ENCODE results near the gene FOXE1. TPM values are rescaled to one million over a fixed set of nuclear protein-coding genes. Genes with fewer than 3 reads are reported as not detected.

The FOXE1 gene
- total RNA-seq, 1 donor: not detected

DNA sequence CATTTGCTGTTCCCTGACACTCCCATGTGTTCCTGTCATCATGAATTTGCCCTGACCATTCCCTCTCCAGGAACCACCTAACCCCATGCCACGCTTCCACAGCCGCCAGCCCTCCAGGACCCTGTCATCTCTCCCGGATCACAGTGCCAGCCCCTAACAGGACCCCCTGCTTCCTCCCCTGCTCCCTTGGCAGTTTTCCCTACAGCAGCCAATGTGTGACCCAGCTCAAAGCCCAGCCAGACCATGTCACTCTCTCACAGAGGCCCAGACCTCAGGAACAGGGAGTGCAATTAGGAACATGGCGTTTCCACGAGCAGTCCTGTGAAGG, 8.1 kb downstream of the FOXE1 start:
- no peak for DNase-seq (ENCODE audit: low read depth in 2 of 3, low spot score in 2 of 3)

DNA sequence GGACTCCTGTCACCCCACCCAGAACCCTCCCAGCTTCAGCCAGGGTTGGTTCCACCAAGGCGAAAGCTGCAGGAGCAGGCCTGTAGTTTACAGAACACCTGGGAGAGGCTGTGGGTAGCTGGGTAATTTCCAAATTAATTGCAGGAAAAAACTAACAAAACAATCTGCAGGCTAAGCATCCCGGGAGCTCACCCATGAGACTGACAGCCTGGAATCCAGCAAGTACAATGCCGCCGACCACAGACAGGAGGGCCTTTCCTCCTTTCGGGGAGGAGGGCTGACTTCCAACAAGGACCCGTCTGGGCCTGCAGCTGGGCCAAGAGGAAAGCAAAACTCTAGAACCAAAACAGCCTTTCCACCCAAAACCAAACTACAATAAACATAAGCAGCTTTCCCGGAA, 10.3 kb downstream of the FOXE1 start:
- DNase-seq (ENCODE audit: low read depth in 2 of 3, low spot score in 2 of 3): no peak

DNA sequence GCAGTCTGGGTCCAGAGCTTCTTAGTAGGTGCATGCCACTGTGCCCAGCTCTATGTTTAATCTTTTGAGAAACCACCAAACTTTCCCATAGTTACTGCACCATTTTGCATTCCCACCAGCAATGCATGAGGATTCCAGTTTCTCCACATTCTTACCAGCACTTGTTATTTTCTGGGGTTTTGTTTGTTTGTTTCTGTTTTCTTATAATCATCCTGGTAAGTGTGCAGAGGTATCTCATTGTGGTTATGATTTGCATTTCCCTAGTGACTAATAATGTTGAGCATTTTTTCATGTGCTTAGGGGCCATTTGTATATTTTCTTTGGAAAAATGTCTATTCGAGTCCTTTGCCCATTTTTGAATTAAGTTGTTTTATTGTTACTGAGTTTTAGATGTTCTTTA, 11.4 kb downstream of the FOXE1 start:
- no peak for DNase-seq (ENCODE audit: low read depth in 2 of 3, low spot score in 2 of 3)

DNA sequence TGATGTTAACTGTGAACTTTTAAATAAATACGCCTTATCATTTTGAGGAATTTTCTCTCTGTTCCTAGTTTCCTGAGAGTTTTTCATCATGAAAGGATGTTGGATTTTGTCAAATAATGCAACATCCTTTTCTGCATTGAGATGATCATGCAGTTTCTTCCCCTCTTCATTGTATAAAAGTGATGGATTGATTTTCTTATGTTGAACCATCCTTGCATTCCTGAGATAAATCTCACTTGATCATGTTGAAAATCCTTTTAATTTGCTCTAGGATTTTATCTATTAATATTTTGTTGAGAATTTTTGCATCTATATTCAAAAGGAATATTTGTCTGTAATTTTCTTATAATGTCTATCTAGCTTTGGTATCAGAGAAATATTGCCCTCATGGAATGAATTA, 13.3 kb downstream of the FOXE1 start:
- no peak for DNase-seq (ENCODE audit: low read depth in 2 of 3, low spot score in 2 of 3)

DNA sequence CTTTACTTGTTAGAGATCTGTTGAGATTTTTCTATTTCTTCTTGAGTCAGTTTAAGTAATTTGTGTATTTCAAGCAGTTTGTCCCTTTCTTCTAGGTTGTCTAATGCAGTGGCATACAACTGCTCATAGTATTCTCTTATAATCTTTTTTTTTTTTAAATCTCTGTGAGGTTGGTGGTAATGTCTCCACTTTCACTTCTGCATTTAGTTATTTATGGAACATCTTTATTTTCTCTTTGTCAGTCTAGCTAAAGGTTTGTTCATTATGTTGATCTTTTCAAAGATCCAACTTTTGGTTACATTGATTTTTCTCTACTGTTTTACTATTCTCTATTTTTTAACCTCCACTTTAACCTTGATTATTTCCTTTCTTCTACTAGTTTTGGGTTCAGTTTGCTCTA, 13.8 kb downstream of the FOXE1 start:
- no peak for DNase-seq (ENCODE audit: low read depth in 2 of 3, low spot score in 2 of 3)

DNA sequence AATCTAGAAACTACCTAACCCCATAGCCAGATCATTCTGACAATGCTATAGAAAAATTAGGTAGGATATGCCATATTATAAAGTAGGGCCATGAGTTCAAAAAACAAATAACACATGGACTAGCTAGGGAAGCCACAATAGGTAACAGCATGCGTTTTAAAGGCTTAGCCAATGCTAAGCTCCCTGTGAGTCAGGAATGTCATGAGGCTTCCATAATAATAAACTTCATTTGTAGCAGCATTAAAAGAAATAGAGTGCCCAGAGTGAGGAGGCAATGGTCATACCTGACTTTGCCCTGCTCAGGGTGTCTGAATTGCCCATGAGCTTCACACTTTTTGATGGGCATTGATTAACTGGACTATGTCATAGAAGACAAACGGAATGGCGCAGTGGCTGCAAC, 15.8 kb downstream of the FOXE1 start:
- DNase-seq (ENCODE audit: low read depth in 2 of 3, low spot score in 2 of 3): no peak

DNA sequence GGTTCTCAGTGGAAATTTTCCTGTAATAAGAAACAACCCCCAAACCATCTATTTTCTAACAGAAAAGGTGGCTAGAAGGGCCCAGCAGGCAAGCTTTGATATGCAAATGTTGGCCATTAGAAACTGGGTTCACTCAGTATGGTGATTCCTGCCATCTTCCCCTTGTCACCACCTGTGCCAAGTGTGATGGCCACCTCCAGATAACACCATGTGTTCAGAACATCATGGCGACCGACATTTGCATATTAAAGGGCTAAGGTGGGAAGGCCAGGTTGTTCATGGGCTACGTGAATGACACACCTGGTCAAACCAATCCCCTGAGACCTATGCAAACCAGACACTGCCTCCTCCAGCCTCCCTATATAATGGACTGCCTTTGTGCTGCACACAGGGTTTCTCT, 20.4 kb downstream of the FOXE1 start:
- no peak for DNase-seq (ENCODE audit: low read depth in 2 of 3, low spot score in 2 of 3)

DNA sequence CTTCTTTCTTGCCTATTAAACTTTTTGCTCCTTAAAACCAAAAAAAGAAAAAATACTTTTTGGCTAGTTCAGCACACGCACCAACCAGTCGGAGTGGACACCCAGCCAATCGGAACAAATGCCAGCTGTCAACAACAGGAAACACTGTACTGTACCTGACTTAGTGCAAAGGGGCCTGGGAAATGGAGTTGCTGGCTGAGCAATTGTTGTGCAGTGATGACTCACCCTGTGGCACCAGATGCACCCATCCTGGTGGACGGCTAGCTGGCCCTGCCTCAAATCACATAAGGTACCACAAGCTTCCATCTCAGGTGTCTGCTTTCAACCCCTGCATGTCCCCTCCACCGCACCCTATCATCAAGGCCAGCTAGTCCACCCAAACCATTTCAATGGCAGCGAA, 20.9 kb downstream of the FOXE1 start:
- DNase-seq (ENCODE audit: low read depth in 2 of 3, low spot score in 2 of 3): no peak

DNA sequence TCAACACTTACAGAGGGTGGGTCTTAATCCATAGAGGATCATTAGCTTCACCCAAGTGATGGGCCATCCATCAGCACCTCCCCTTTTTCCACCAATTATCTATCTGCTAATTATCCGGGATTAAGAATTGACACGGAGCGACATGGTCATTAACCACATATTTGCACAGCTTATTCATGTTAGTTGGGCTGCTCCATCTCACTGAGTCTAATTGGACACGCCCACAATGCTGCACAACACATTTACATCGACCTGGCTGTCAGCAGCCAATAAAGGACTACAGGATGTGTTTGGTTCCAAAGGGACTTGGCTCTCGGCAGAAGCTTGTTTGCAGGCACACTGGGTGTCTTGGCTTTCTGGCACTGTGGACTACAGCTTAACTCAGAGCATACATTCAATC, 21.6 kb downstream of the FOXE1 start:
- DNase-seq (ENCODE audit: low read depth in 2 of 3, low spot score in 2 of 3): no peak

DNA sequence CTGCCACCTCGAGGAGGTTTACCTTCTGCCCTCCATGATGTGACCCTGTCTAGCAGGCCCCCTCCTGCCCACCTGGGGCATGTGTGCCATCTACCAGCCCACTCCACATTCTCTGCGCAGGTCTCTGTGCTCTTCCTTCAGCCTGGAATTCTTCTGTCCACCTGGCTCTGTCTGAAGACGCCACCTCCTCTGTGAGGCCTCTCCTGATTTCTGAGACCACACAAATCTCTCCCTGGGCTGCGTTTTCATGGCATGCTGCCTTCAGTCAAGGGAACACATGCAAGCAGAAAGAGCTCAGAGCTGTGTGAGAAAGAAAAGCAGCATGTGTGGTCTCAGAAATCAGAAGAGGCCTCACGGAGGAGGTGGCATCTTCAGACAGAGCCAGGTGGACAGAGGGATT, 22.1 kb downstream of the FOXE1 start:
- DNase-seq (ENCODE audit: low read depth in 2 of 3, low spot score in 2 of 3): no peak

DNA sequence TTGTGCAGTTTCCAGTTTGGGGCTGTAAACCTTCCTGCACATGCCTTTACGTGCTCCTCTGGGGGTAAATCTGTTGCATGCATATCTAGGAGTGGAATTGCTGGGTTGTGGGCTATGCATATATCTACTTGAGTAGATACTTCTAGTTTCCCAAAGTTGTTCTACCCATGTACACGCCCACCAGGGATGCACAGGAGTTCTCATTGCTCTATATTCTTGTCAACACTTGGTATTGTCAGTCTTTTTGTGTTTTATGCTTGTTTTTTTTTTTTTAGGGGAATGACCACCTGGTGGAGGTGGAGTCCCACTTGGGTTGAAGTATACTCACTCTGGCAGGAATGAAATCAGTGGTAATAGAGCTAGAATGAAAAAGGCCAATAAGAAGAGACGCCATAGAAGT, 23.0 kb downstream of the FOXE1 start:
- DNase-seq (ENCODE audit: low read depth in 2 of 3, low spot score in 2 of 3): no peak

DNA sequence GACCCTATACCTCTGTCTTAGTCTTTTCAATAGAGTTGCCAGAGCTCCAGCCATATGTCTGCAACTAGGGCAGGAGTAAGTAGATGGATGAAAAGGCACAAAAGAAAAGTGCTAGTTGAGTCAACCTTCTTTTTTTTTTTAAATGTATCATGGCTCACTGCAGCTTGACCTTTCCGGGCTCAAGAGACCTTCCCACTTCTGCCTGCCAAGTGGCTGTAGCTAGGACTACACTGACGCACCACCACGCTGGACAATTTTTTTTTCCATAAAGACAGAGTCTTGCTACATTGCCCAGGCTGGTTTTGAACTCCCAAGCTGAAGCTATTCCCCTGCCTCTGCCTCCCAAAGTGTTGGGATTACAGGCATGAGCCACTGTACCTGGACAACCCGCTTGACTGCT, 27.3 kb downstream of the FOXE1 start:
- DNase-seq (ENCODE audit: low read depth in 2 of 3, low spot score in 2 of 3): no peak

DNA sequence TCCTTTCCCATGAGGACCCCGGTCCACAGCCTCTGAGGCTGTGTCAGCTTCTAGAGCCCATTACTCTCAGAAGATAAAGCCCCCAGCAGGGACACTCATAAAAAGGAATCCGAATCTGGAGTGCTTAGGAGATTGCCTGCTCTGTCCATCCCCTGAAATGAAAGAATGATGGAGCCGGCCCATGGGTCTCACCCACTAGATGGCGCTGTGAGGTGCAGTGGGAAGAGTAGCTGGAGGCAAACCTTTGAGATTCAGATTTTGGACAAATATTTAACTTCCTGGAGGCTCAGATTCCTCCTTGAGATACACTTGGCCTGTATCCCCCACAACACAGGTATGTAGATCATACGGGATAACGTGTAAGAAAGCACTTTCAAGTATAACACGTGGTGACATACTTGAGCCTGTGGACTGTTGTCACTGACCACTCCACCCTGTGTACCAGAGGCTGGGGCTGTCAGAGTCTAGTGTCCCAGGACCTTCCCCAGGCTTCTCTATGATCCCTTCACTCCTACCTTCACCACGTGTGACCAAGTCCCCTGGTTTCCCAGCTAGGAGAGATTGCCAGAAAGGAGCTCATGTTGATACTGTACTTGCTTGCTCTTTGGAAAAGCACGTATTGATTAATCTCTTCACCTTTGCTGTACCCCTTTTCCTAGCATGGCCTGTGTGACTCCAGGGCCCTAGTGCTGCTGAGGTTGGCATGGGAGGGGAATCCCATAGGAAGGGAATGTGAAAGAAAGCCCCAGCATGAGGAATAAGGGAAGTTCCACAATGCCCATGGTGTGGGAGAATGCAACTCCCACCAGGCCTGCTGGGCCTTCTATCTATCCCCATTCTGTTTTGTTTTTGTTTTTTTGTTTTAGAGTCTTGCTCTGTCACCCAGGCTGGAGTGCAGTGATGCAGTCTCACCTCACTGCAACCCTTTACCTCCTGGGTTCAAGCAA, 37.2 kb downstream of the FOXE1 start:
- peak in 1 of 3 donors; percentile 48 for DNase-seq (ENCODE audit: low read depth in 2 of 3, low spot score in 2 of 3)

DNA sequence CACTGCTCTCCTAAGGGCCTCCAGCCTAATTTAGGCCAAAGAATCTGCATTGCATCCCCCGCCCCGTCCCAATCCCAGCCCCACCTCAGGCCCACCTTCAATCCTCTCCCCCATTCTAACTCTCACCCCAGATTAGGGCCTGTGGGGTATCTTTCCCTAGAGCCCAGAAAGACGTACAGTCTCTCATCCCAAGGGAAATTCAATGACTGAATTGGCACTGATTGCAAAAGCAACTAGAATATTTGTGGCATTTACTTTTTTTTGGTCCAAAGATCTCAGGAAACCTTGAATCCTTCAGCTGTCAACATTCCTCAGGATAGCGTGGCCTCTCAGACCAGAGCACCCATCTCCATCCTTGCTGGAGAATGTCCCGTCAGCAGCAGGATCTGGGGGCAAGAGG, 38.7 kb downstream of the FOXE1 start:
- DNase-seq (ENCODE audit: low read depth in 2 of 3, low spot score in 2 of 3): no peak

DNA sequence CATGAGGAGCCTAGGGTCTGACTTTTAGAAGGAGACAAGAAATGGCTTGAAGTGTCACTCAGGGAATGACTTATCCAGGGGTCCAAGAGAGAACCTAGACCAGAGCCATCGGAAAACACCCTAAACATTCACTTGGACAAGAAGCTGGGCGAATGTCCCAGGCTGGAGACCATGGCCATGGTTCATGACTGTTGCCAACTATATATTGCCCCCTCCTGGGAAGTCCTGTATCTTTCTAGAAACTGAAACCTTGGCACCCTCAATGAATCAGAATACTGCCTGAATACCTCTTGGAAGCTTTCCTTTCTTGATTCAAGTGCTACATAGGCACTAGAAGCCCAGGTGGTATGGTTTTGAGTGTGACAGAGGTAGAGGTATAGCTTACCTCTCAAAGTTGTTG, 39.4 kb downstream of the FOXE1 start:
- DNase-seq (ENCODE audit: low read depth in 2 of 3, low spot score in 2 of 3): no peak

DNA sequence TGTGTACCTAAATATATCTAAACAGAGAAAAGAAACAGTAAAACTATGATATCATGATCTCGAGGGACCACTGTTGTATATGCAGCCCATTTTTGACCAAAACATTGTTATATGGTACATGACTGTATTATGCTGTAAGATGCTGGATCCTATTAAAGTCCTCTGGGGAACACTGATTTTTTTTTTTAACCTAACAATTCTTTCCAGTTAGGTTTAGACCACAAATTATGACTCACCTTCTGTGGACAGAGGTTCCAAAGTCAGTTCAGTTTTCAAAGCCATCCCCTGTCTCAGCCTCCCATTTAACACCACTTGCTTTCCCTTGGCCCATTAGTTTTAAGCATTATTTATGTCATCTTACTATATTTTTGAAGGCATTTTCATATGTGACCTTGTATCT, 42.2 kb downstream of the FOXE1 start:
- no peak for DNase-seq (ENCODE audit: low read depth in 2 of 3, low spot score in 2 of 3)

DNA sequence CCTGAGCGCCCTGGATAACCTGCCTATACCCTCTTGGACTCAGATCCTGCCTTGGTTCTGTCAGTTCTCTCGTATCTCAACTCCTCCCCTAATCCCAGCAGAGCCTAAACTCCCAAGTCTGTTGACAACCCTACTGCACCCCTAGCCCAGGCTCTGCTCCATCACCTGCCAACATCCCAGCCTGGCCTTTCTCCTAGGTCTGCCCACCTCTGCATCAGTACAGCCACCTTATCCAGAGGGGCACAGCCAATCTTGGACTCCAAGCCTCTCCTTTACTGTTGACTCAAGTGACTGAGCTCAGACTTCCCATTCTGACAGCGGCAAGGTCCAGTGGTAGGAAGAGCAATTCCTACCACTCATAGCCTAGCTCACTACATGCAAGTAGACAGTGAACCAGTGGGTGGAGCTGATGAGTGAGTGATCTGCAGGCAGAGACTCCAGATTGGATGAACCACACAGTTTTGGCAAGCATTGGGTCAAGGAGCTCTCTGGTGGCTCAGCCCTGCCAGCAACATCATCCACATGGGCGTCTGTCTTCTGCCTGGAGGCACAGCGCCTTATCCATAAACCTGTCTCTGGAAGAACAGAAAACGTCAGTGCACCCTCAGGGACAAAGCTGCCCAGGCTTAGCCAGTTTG, 42.8 kb downstream of the FOXE1 start:
- DNase-seq (ENCODE audit: low read depth in 2 of 3, low spot score in 2 of 3): no peak

DNA sequence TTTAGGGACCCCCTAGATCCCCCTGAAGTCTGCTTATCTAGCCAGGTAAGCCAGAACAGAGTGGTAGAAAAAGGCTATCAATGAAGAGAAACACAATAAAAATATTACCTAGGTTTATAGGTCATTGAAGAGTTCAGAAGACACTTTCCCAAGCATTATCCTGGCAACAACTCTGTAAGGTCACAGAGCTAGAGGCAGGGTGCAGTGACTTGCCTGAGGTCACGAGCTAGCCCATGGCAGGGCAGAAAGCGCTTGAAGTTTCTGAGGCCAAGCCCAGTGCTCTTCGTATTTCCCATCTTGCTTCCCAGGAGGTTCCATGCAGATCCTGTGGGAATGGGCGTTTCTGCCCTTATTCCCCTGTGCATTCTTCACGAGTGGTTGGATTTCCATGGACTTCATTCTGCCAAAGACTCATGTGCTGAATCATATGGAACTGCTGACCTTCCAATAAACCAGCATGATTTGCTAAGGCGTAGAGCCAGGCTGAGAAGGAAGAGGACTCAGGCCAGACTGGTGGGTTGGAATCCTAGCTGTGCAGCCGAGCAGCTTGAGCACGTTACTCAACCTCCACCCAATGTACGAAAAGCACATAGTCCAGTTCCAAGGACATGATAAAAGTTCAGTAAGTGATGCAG, 47.2 kb downstream of the FOXE1 start:
- DNase-seq (ENCODE audit: low read depth in 2 of 3, low spot score in 2 of 3): no peak

DNA sequence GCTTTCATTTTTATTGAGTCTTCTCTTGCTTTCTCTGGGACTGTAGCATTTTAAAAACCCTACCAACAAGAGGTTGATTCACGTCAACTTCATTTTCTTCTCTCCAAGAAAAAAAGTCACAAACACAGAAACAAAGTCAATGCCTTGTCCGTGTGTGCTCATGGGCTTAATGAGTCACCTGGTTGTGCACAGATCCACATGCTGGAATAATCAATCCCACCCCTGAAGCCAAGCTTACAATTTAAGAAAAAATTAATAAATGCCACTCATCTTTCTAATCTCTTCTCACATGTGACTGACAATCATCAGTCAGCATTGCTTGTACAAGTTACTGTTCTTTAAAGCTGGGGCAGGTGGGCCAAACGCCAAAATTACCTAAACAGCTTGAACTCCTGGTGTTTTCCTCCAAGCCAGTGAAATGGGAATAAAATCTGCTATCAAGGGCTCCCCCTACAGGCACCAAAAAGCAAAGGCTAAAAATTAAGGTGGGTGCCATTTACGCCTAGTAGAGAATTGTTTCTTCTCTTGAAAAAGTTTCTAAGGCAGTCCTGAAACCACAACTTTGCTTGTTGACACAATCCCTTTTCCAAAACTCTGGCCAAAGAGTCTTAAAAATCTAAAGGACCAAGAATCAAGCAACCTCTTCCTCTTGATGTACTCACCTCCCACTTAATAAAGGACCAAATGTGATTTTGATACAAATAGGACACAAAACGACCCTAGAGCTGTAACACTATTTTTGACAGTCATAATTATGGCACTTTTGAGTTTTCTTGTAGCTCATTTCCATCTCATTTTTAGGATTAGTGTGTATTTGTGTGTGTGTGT, 47.9 kb downstream of the FOXE1 start:
- DNase-seq (ENCODE audit: low read depth in 2 of 3, low spot score in 2 of 3): peak in 1 of 3 donors; percentile 54

DNA sequence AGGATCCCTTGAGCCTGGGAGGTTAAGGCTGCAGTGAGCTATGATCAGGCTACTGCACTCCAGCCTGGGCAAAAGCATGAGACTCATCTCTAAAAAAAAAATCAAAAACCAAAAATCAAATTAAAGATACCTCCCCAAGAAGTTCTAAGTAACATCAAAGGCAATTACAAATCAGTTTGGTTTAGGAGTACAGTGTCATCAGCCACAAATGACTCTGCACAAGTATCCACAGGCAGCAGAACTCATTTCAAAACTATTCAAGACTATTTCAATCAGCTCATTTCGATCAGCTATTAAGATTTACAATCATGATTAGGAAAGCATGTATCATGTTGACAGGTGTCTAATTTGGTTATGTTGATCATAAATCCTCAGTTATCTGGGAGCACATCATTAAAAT, 50.2 kb downstream of the FOXE1 start:
- DNase-seq (ENCODE audit: low read depth in 2 of 3, low spot score in 2 of 3): no peak

DNA sequence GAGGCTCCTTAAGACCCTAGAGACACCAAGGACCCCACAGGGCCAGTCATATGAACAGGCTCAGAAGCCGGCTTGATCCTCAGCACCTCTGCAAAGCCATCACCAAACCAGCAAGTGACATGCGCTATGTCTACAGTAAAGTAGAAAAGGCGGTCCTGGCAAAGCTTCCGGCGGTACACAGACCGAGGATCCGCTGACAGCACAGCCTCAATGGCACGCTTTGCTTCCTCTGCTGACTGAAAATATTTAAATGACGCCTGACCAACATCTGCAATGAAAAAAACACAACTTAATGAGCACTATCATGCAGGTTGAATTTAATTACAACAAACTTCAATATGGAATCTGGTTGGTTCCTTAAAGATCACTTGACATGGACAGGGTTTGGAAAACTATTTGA, 51.7 kb downstream of the FOXE1 start:
- DNase-seq (ENCODE audit: low read depth in 2 of 3, low spot score in 2 of 3): no peak

All from hematopoietic multipotent progenitor cell (in vitro differentiated cells).